ENCODE results near the gene NEGR1. TPM values are rescaled to one million over a fixed set of nuclear protein-coding genes. Genes with fewer than 3 reads are reported as not detected.

Gene NEGR1
- total RNA-seq, 1 donor from 2014 or later = 4.0 TPM

- no peak overlapping the region for H3K4me3 ChIP-seq (ENCODE audit: low read depth, low read length)
- DNase-seq (ENCODE audit: low read depth) = no peak
- no peak for TF ChIP-seq CTCF (IDR thresholded peaks at IDR 0.05; ENCODE audit: insufficient read depth, low read length, poor library complexity, severe bottlenecking)
- H3K27me3 ChIP-seq (ENCODE audit: control insufficient read depth, insufficient read depth, low read length) = no peaks in the 10 kb centered on the region
- no peaks in the 10 kb centered on the region for H3K36me3 ChIP-seq (ENCODE audit: control insufficient read depth, insufficient read depth, low read length)
These were observed 275.0 kb downstream of the NEGR1 start for GRCh38 chr1:72007312-72007711.

GRCh38 chr1:72006092-72006491, 276.2 kb downstream of the NEGR1 start:
- no peaks in the 10 kb centered on the region for H3K36me3 ChIP-seq (ENCODE audit: control insufficient read depth, insufficient read depth, low read length)
- TF ChIP-seq CTCF (IDR thresholded peaks at IDR 0.05; ENCODE audit: insufficient read depth, low read length, poor library complexity, severe bottlenecking) = no peak
- DNase-seq (ENCODE audit: low read depth) = no peak
- no peaks in the 10 kb centered on the region for H3K27me3 ChIP-seq (ENCODE audit: control insufficient read depth, insufficient read depth, low read length)
- no peak overlapping the region for H3K4me3 ChIP-seq (ENCODE audit: low read depth, low read length)

DNA sequence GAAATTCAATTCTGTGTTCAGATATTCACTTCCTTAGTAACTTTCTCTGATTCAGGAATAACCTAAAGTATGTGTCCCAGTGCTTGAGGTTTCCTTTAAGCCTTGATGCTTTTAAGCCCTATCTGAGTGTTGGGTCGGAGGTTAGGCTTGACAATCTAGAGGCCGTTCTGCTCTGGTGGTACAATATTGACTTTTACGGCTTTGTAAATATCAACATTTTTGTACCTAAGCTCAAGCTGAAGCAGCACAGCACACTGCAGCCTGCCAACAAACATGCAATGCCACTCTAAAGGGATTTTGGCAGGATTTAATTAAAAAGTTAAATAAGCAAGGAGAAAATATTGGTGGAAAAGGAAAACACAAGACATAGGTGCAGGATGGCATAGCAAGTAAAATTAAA, 279.2 kb downstream of the NEGR1 start:
- Histone ChIP-seq H3K27me3 (ENCODE audit: control insufficient read depth, insufficient read depth, low read length) (no peaks in the 10 kb centered on the region), H3K36me3 (ENCODE audit: control insufficient read depth, insufficient read depth, low read length) (no peaks in the 10 kb centered on the region), H3K4me3 (ENCODE audit: low read depth, low read length) (no peak overlapping the region)
- TF ChIP-seq CTCF (IDR thresholded peaks at IDR 0.05; ENCODE audit: insufficient read depth, low read length, poor library complexity, severe bottlenecking) = no peak
- no peak for DNase-seq (ENCODE audit: low read depth)

- no peak for TF ChIP-seq CTCF (IDR thresholded peaks at IDR 0.05; ENCODE audit: insufficient read depth, low read length, poor library complexity, severe bottlenecking)
- no peaks in the 10 kb centered on the region for H3K36me3 ChIP-seq (ENCODE audit: control insufficient read depth, insufficient read depth, low read length)
- H3K27me3 ChIP-seq (ENCODE audit: control insufficient read depth, insufficient read depth, low read length) = no peaks in the 10 kb centered on the region
- no peak overlapping the region for H3K4me3 ChIP-seq (ENCODE audit: low read depth, low read length)
- no peak for DNase-seq (ENCODE audit: low read depth)
These were observed 281.5 kb downstream of the NEGR1 start for GRCh38 chr1:72000809-72001208.

- TF ChIP-seq CTCF (IDR thresholded peaks at IDR 0.05; ENCODE audit: insufficient read depth, low read length, poor library complexity, severe bottlenecking) = no peak
- H3K27me3 ChIP-seq (ENCODE audit: control insufficient read depth, insufficient read depth, low read length) = no peaks in the 10 kb centered on the region
- no peak for DNase-seq (ENCODE audit: low read depth)
- no peak overlapping the region for H3K4me3 ChIP-seq (ENCODE audit: low read depth, low read length)
- H3K36me3 ChIP-seq (ENCODE audit: control insufficient read depth, insufficient read depth, low read length) = no peaks in the 10 kb centered on the region
These were observed 287.7 kb downstream of the NEGR1 start for GRCh38 chr1:71994646-71995045.

- no peak for DNase-seq (ENCODE audit: low read depth)
- no peak for TF ChIP-seq CTCF (IDR thresholded peaks at IDR 0.05; ENCODE audit: insufficient read depth, low read length, poor library complexity, severe bottlenecking)
- H3K4me3 ChIP-seq (ENCODE audit: low read depth, low read length) = no peak overlapping the region
- no peaks in the 10 kb centered on the region for H3K27me3 ChIP-seq (ENCODE audit: control insufficient read depth, insufficient read depth, low read length)
- no peaks in the 10 kb centered on the region for H3K36me3 ChIP-seq (ENCODE audit: control insufficient read depth, insufficient read depth, low read length)
These were observed 295.2 kb downstream of the NEGR1 start for GRCh38 chr1:71987181-71987580.
